HepG2 (cell line): Measurements from ENCODE around the gene SLC9A4.

Experiments
- CTCF ChIP-seq: sonication (generic); formaldehyde crosslinking; IDR thresholded peaks from 2 replicates; pipeline ENCODE4 v1.5.0; 2020; ENCODE audit warnings: mild to moderate bottlenecking, missing genetic modification reagents, moderate library complexity
- MAFK ChIP-seq, 2 experiments: IDR thresholded peaks in 1 of 2; conservative IDR thresholded peaks in 1 of 2; 2 replicates each; pipeline ENCODE4 v1.6.1; 2011; ENCODE audit warnings: improper control_type of control experiment in 2 of 2, low read length in 2 of 2
- SETDB1 ChIP-seq: sonication (generic); formaldehyde crosslinking; IDR thresholded peaks from 2 replicates; pipeline ENCODE4 v1.5.1; 2020; ENCODE audit warnings: missing genetic modification reagents, mild to moderate bottlenecking, borderline replicate concordance
- TRAFD1 ChIP-seq: sonication (generic); formaldehyde crosslinking; IDR thresholded peaks from 2 replicates; pipeline ENCODE4 v1.5.1; 2020; ENCODE audit warnings: missing genetic modification reagents, mild to moderate bottlenecking, borderline replicate concordance
- ZNF740 ChIP-seq: sonication (generic); formaldehyde crosslinking; IDR thresholded peaks from 2 replicates; pipeline ENCODE4 v1.4.0; 2020; ENCODE audit warnings: missing genetic modification reagents
- ZNF770 ChIP-seq: sonication (generic); formaldehyde crosslinking; IDR thresholded peaks from 2 replicates; pipeline ENCODE4 v1.5.0; 2020; ENCODE audit warnings: mild to moderate bottlenecking, missing genetic modification reagents

GRCh38 chr2:102424754-102425153, 48.3 kb upstream of the SLC9A4 start:
- TF ChIP-seq MAFK (conservative IDR thresholded peaks at IDR 0.05 in 1 of 2, IDR thresholded peaks at IDR 0.05 in 1 of 2; ENCODE audit: low read length in 2 of 2) (no peak), CTCF (no peak), ZNF740 (CRISPR knock-in tag) (no peak), ZNF770 (no peak), SETDB1 (CRISPR knock-in tag) (no peak), TRAFD1 (no peak)
